Caco-2 (cell line): ENCODE measurements around the gene ADCY4. TPM values are rescaled to one million over a fixed set of nuclear protein-coding genes. Genes with fewer than 3 reads are reported as not detected.

Source experiments
- BruUV-seq: library from RNA; stranded (reverse); fragments of 400-500 nt; replicated peaks from 2 replicates; lab custom pipeline; 2021; lab: Mats Ljungman, UMichigan
- CTCF ChIA-PET: fragments of 300-600 bp; sonication (Branson Sonifier 250); formaldehyde crosslinking; loops from one replicate; lab custom pipeline; 2022; ENCODE audit warnings: antibody characterized with exemption; lab: Charles Lee
- POLR2A ChIA-PET: fragments of 300-600 bp; sonication (Branson Sonifier 250); formaldehyde crosslinking; loops from one replicate; lab custom pipeline; 2022; ENCODE audit warnings: antibody characterized with exemption; lab: Charles Lee
- DNase-seq, 2 experiments: peaks; one replicate each; pipeline versions ENCODE4 v3.0.0 to v3.0.0-alpha.2; 2020 to 2022
- H3K27me3 ChIP-seq: replicated peaks from 2 replicates; pipeline ENCODE4 v1.6.0; 2011; ENCODE audit warnings: low read length; ENCODE audit not compliant: control insufficient read depth, insufficient read depth
- H3K36me3 ChIP-seq: 2 replicates; pipeline ENCODE4 v1.5.1; 2011; ENCODE audit warnings: low read length; ENCODE audit not compliant: control insufficient read depth, insufficient read depth
- H3K4me1 ChIP-seq: fragments of 250-450 bp; sonication (Bioruptor Pico); 2 replicates; pipeline ENCODE4 v1.5.1; 2020; ENCODE audit warnings: mild to moderate bottlenecking
- H3K4me3 ChIP-seq: 2 replicates; pipeline ENCODE4 v1.5.1; 2011; ENCODE audit warnings: low read depth, mild to moderate bottlenecking, control low read depth, low read length
- H3K9me3 ChIP-seq: fragments of 250-450 bp; sonication (Bioruptor Pico); 2 replicates; pipeline ENCODE4 v1.5.1; 2020; ENCODE audit warnings: mild to moderate bottlenecking, moderate library complexity
- H3K27ac Mint-ChIP-seq: one replicate; pipeline ENCODE4 v1.8.0; 2022; ENCODE audit warnings: mixed read lengths; ENCODE audit not compliant: unreplicated experiment
- H3K27me3 Mint-ChIP-seq: one replicate; pipeline ENCODE4 v1.8.0; 2022; ENCODE audit warnings: mixed read lengths; ENCODE audit not compliant: insufficient read depth, unreplicated experiment
- H3K36me3 Mint-ChIP-seq: one replicate; pipeline ENCODE4 v1.8.0; 2022; ENCODE audit warnings: mild to moderate bottlenecking, mixed read lengths; ENCODE audit not compliant: insufficient read depth, unreplicated experiment
- H3K4me1 Mint-ChIP-seq: one replicate; pipeline ENCODE4 v1.8.0; 2022; ENCODE audit warnings: low read depth, mixed read lengths; ENCODE audit not compliant: unreplicated experiment
- H3K4me3 Mint-ChIP-seq: one replicate; pipeline ENCODE4 v1.8.0; 2022; ENCODE audit warnings: mild to moderate bottlenecking, moderate library complexity, mixed read lengths; ENCODE audit not compliant: unreplicated experiment
- H3K9me3 Mint-ChIP-seq: one replicate; pipeline ENCODE4 v1.8.0; 2022; ENCODE audit warnings: mixed read lengths; ENCODE audit not compliant: unreplicated experiment
- CTCF ChIP-seq, 2 experiments: fragments of 200-600 bp in 1 of 2; IDR thresholded peaks; 1 replicate in 1 of 2; 2 replicates in 1 of 2; pipeline versions ENCODE4 v1.5.1 to v1.8.0; 2011 to 2022; ENCODE audit warnings: antibody characterized with exemption in 1 of 2, control low read depth in 1 of 2, inconsistent platforms in 1 of 2, low read depth in 1 of 2, low read length in 1 of 2, mild to moderate bottlenecking in 1 of 2, moderate library complexity in 1 of 2; ENCODE audit not compliant: insufficient read depth in 1 of 2, severe bottlenecking in 1 of 2, unreplicated experiment in 1 of 2
- intact Hi-C: fragments of 100-400 bp; cut with micrococcal nuclease; formaldehyde crosslinking; loops from one replicate; pipeline ENCODE4 v1.10.0; 2022; ENCODE audit not compliant: unreplicated experiment
- total RNA-seq: library from RNA; stranded (reverse); gene quantifications from 2 replicates; pipeline ENCODE4 v1.2.3, GENCODE V29; 2022

ADCY4 gene
- total RNA-seq, 1 experiment from 2014 or later, result 0.57 TPM

GRCh38 chr14:24362241-24362960, 27.5 kb upstream of the ADCY4 start:
- H3K36me3 Mint-ChIP-seq, result no peaks in the 10 kb centered on the region
- ChIA-PET POLR2A (no interaction called here), CTCF (interaction anchor here (1.0 to 1.7 kb wide), 3 partner anchors 54 to 80 kb away, joined by 3 to 11 read pairs (median 3); partner anchors contain the start of gene CIDEB)
- no peak overlapping the region for H3K27ac Mint-ChIP-seq
- intact Hi-C loops, result no loop called here
- BruUV-seq, result no TSS peak
- H3K4me1 Mint-ChIP-seq, result peaks cover 13% of the 10 kb centered on the region
- H3K27me3 Mint-ChIP-seq, result no peaks in the 10 kb centered on the region
- H3K9me3 Mint-ChIP-seq, result no peaks in the 10 kb centered on the region
- no peak for DNase-seq
- Histone ChIP-seq H3K4me3 (no peak overlapping the region), H3K4me1 (peaks cover 1% of the 10 kb centered on the region; the same call in 1 of the 2 replicates), H3K36me3 (no peaks in the 10 kb centered on the region), H3K27me3 (no peaks in the 10 kb centered on the region), H3K9me3 (no peaks in the 10 kb centered on the region)
- H3K4me3 Mint-ChIP-seq, result no peak overlapping the region
- TF ChIP-seq CTCF (IDR thresholded peaks at IDR 0.05; ENCODE audit: insufficient read depth in 1 of 2, low read depth in 1 of 2, low read length in 1 of 2, severe bottlenecking in 1 of 2, unreplicated experiment in 1 of 2), result no peak

GRCh38 chr14:24361326-24361725, 26.5 kb upstream of the ADCY4 start:
- DNase-seq, result no peak
- no TSS peak for BruUV-seq
- H3K27ac Mint-ChIP-seq, result no peak overlapping the region
- CTCF ChIA-PET, result interaction anchor here (1.1 to 1.7 kb wide), 2 partner anchors 53 to 70 kb away, joined by 3 to 11 read pairs; partner anchors contain the start of gene CIDEB
- Histone ChIP-seq H3K4me1 (no peaks in the 10 kb centered on the region), H3K9me3 (no peaks in the 10 kb centered on the region), H3K27me3 (no peaks in the 10 kb centered on the region), H3K4me3 (no peak overlapping the region), H3K36me3 (no peaks in the 10 kb centered on the region)
- no peak for TF ChIP-seq CTCF (IDR thresholded peaks at IDR 0.05; ENCODE audit: insufficient read depth in 1 of 2, low read depth in 1 of 2, low read length in 1 of 2, severe bottlenecking in 1 of 2, unreplicated experiment in 1 of 2)
- POLR2A ChIA-PET, result no interaction called here
- no peaks in the 10 kb centered on the region for H3K36me3 Mint-ChIP-seq
- no peaks in the 10 kb centered on the region for H3K9me3 Mint-ChIP-seq
- no peaks in the 10 kb centered on the region for H3K27me3 Mint-ChIP-seq
- no peak overlapping the region for H3K4me3 Mint-ChIP-seq
- intact Hi-C loops, result no loop called here
- peaks cover 13% of the 10 kb centered on the region for H3K4me1 Mint-ChIP-seq

- Histone ChIP-seq H3K4me3 (no peak overlapping the region), H3K4me1 (no peaks in the 10 kb centered on the region), H3K27me3 (no peaks in the 10 kb centered on the region), H3K36me3 (no peaks in the 10 kb centered on the region), H3K9me3 (no peaks in the 10 kb centered on the region)
- BruUV-seq, result no TSS peak
- POLR2A ChIA-PET, result no interaction called here
- H3K4me1 Mint-ChIP-seq, result peaks cover 3% of the 10 kb centered on the region
- intact Hi-C loops, result no loop called here
- DNase-seq, result no peak
- no peaks in the 10 kb centered on the region for H3K27me3 Mint-ChIP-seq
- CTCF ChIA-PET, result interaction anchor here (1.6 kb wide), 1 partner anchor 70 kb away, joined by 3 read pairs; the partner anchor contains the start of gene KHNYN
- H3K27ac Mint-ChIP-seq, result no peak overlapping the region
- H3K9me3 Mint-ChIP-seq, result no peaks in the 10 kb centered on the region
- no peaks in the 10 kb centered on the region for H3K36me3 Mint-ChIP-seq
- no peak for TF ChIP-seq CTCF (IDR thresholded peaks at IDR 0.05; ENCODE audit: insufficient read depth in 1 of 2, low read depth in 1 of 2, low read length in 1 of 2, severe bottlenecking in 1 of 2, unreplicated experiment in 1 of 2)
- no peak overlapping the region for H3K4me3 Mint-ChIP-seq
Observed at GRCh38 chr14:24360281-24360680, 25.4 kb upstream of the ADCY4 start.
